RWPE2 (cell line): Measurements from ENCODE around the gene TMEM86A.

Experiments used
- ATAC-seq: fragments of 200-7000 bp; cut with Tn5 transposase; 3 replicates; pipeline ENCODE4 v1.9.1; 2021; ENCODE audit warnings: low read depth
- DNase-seq: peaks from one replicate; pipeline ENCODE4 v3.0.0-alpha.2; 2020; ENCODE audit warnings: low spot score
- H3K27ac ChIP-seq: fragments of 450-650 bp; 2 replicates; pipeline ENCODE4 v1.5.1; 2017; ENCODE audit warnings: mild to moderate bottlenecking; ENCODE audit not compliant: poor library complexity, severe bottlenecking
- H3K27me3 ChIP-seq: fragments of 250-450 bp; sonication (Bioruptor Pico); 2 replicates; pipeline ENCODE4 v1.5.1; 2021; ENCODE audit warnings: mild to moderate bottlenecking, moderate library complexity; ENCODE audit not compliant: insufficient read depth, poor library complexity, severe bottlenecking
- H3K36me3 ChIP-seq: fragments of 250-450 bp; sonication (Bioruptor Pico); 2 replicates; pipeline ENCODE4 v1.5.1; 2020; ENCODE audit warnings: low read depth, mild to moderate bottlenecking, moderate library complexity
- H3K4me1 ChIP-seq: fragments of 250-450 bp; sonication (Bioruptor Pico); 2 replicates; pipeline ENCODE4 v1.5.1; 2021; ENCODE audit warnings: mild to moderate bottlenecking, moderate library complexity; ENCODE audit not compliant: insufficient read depth, poor library complexity, severe bottlenecking
- H3K4me3 ChIP-seq: fragments of 250-450 bp; sonication (Bioruptor Pico); 2 replicates; pipeline ENCODE4 v1.5.1; 2021; ENCODE audit warnings: mild to moderate bottlenecking, moderate library complexity; ENCODE audit not compliant: severe bottlenecking
- H3K9me3 ChIP-seq: fragments of 250-450 bp; sonication (Bioruptor Pico); 2 replicates; pipeline ENCODE4 v1.5.1; 2021; ENCODE audit warnings: mild to moderate bottlenecking, moderate library complexity; ENCODE audit not compliant: severe bottlenecking
- TF ChIP-seq, protein P1 (sequence below): fragments of 450-650 bp; IDR thresholded peaks from one replicate; pipeline ENCODE4 v1.5.1; 2017; ENCODE audit warnings: mild to moderate bottlenecking, moderate library complexity; ENCODE audit not compliant: poor library complexity, severe bottlenecking

TMEM86A gene

DNA sequence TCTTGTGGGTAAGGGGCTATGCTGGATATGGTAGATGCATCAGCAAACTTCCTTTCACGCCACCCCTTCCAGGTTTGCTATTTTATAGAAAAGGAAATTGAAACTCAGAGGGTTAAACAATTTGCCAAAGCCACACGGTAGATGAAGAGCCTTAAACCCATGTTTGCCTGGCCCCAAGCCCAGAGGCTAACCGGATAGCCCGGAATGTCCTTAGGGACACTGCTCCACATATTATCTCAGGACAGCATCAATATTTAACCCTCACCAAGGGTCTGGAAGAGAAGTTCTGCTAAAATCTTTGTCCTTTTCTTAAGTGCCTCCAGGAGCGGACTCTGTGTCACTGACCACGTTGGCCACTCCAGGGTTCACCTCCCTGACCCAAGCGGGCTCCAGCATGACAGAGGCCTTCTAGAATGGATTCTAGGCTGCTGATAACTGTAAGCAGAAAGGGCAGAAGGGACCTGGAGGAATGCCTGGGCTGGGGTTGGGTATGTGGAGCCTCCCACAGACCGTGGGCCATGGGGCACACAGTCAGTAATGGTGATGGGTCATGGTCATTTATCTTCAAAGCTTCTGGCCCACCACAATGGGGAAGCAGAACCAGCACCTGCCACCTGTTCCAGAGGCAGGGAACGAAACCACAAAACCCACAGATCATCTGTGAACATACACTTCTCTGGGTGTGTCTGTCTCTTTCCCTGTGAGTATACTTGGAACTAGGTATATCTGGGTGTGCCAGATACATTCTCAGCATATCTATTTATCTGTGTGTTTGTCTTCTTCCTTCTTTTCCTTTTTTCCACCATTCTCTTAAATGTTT is 5.4 kb upstream of the TMEM86A start:
- Histone ChIP-seq H3K27me3 (no peaks in the 10 kb centered on the region), H3K4me1 (no peaks in the 10 kb centered on the region), H3K27ac (no peak overlapping the region), H3K36me3 (no peaks in the 10 kb centered on the region), H3K9me3 (no peaks in the 10 kb centered on the region), H3K4me3 (no peak overlapping the region)
- ATAC-seq: no peak
- DNase-seq: no peak
- TF ChIP-seq, protein P1, sequence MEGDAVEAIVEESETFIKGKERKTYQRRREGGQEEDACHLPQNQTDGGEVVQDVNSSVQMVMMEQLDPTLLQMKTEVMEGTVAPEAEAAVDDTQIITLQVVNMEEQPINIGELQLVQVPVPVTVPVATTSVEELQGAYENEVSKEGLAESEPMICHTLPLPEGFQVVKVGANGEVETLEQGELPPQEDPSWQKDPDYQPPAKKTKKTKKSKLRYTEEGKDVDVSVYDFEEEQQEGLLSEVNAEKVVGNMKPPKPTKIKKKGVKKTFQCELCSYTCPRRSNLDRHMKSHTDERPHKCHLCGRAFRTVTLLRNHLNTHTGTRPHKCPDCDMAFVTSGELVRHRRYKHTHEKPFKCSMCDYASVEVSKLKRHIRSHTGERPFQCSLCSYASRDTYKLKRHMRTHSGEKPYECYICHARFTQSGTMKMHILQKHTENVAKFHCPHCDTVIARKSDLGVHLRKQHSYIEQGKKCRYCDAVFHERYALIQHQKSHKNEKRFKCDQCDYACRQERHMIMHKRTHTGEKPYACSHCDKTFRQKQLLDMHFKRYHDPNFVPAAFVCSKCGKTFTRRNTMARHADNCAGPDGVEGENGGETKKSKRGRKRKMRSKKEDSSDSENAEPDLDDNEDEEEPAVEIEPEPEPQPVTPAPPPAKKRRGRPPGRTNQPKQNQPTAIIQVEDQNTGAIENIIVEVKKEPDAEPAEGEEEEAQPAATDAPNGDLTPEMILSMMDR: no peak

GRCh38 chr11:18696638-18697225 is 1.8 kb upstream of the TMEM86A start:
- Histone ChIP-seq H3K27ac (no peak overlapping the region), H3K9me3 (no peaks in the 10 kb centered on the region), H3K36me3 (no peaks in the 10 kb centered on the region), H3K27me3 (no peaks in the 10 kb centered on the region), H3K4me3 (no peak overlapping the region), H3K4me1 (no peaks in the 10 kb centered on the region)
- ATAC-seq: no peak
- DNase-seq: no peak
- TF ChIP-seq, protein P1: no peak

DNA sequence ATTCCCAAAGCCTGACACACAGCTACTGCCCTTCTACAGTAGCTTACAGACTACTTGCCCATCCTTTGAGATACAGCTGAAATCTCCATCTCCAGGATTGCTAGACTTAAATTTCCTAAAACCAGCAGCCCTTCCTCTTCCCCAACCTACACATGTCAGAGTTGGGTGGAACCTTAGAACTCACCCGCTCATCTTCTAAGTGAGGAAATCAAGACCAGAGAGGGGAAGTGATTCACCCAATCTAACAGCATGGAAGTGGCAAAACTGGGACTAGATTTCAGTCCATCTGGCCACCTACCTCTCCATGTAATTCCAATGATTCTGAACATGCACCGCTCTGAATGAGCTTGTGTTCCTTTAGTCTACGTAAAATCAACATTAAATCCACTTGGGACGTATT is 1.0 kb upstream of the TMEM86A start:
- Histone ChIP-seq H3K36me3 (no peaks in the 10 kb centered on the region), H3K9me3 (no peaks in the 10 kb centered on the region), H3K27me3 (no peaks in the 10 kb centered on the region), H3K4me1 (no peaks in the 10 kb centered on the region), H3K27ac (no peak overlapping the region), H3K4me3 (no peak overlapping the region)
- TF ChIP-seq, protein P1: no peak
- ATAC-seq (no peak), DNase-seq (no peak)

DNA sequence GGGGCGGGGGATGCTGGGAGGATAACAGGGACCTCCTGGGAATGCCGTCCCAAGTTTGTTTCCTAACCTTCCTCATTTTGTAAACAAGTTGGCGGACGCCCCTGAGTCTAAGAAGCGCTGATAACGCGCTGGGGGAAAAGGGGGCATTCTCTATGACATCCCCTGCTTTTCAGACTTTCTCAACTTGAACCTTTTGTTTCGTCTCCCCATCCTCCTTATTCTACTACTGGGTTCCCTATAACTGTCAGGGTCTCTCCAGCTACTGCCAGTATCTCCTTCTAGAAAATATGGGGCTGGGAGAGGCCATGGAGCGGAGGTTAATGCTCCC is 654 bp downstream of the TMEM86A start:
- DNase-seq: no peak
- Histone ChIP-seq H3K4me1 (no peaks in the 10 kb centered on the region), H3K36me3 (no peaks in the 10 kb centered on the region), H3K4me3 (peak overlapping the region; percentile 55), H3K27ac (no peak overlapping the region), H3K27me3 (no peaks in the 10 kb centered on the region), H3K9me3 (no peaks in the 10 kb centered on the region)
- TF ChIP-seq, protein P1: no peak
- ATAC-seq: no peak

- H3K36me3 ChIP-seq: no peaks in the 10 kb centered on the region
- H3K4me1 ChIP-seq: no peaks in the 10 kb centered on the region
- DNase-seq (no peak), ATAC-seq (no peak)
- no peaks in the 10 kb centered on the region for H3K9me3 ChIP-seq
- TF ChIP-seq, protein P1: no peak
- no peak overlapping the region for H3K27ac ChIP-seq
- H3K4me3 ChIP-seq: no peak overlapping the region
- H3K27me3 ChIP-seq: peaks cover 4% of the 10 kb centered on the region
Observed at GRCh38 chr11:18699848-18700261, 1.3 kb downstream of the TMEM86A start.
